ENCODE results near the gene MUSTN1. TPM values are rescaled to one million over a fixed set of nuclear protein-coding genes. Genes with fewer than 3 reads are reported as not detected.

MUSTN1 gene
- total RNA-seq, 1 donor = not detected

- no peak for TF ChIP-seq CTCF (IDR thresholded peaks at IDR 0.05; ENCODE audit: insufficient read depth, low read length)
- H3K4me3 ChIP-seq (ENCODE audit: low read depth, low read length) = no peak overlapping the region
- DNase-seq (ENCODE audit: low read depth) = no peak
Measured at GRCh38 chr3:52790741-52791140, 44.1 kb downstream of the MUSTN1 start.

- DNase-seq (ENCODE audit: low read depth) = no peak
- H3K4me3 ChIP-seq (ENCODE audit: low read depth, low read length) = no peak overlapping the region
- TF ChIP-seq CTCF (IDR thresholded peaks at IDR 0.05; ENCODE audit: insufficient read depth, low read length) = no peak
Measured at GRCh38 chr3:52790337-52790736, 44.5 kb downstream of the MUSTN1 start.

- no peak for TF ChIP-seq CTCF (IDR thresholded peaks at IDR 0.05; ENCODE audit: insufficient read depth, low read length)
- no peak overlapping the region for H3K4me3 ChIP-seq (ENCODE audit: low read depth, low read length)
- no peak for DNase-seq (ENCODE audit: low read depth)
Measured at GRCh38 chr3:52789746-52790040, 45.1 kb downstream of the MUSTN1 start.

GRCh38 chr3:52788890-52789745 is 45.7 kb downstream of the MUSTN1 start:
- DNase-seq (ENCODE audit: low read depth) = no peak
- no peak overlapping the region for H3K4me3 ChIP-seq (ENCODE audit: low read depth, low read length)
- no peak for TF ChIP-seq CTCF (IDR thresholded peaks at IDR 0.05; ENCODE audit: insufficient read depth, low read length)

GRCh38 chr3:52787672-52788625 is 46.9 kb downstream of the MUSTN1 start:
- H3K4me3 ChIP-seq (ENCODE audit: low read depth, low read length) = no peak overlapping the region
- no peak for TF ChIP-seq CTCF (IDR thresholded peaks at IDR 0.05; ENCODE audit: insufficient read depth, low read length)
- peak; percentile 4 for DNase-seq (ENCODE audit: low read depth)

GRCh38 chr3:52787246-52787645 is 47.6 kb downstream of the MUSTN1 start:
- no peak for DNase-seq (ENCODE audit: low read depth)
- no peak for TF ChIP-seq CTCF (IDR thresholded peaks at IDR 0.05; ENCODE audit: insufficient read depth, low read length)
- no peak overlapping the region for H3K4me3 ChIP-seq (ENCODE audit: low read depth, low read length)
